T follicular helper cell (primary cell): Measurements from ENCODE around the gene SDCBP2.

ENCODE experiments used
- DNase-seq: peaks from one replicate; pipeline ENCODE4 v3.0.0-alpha.2; 2020; ENCODE audit warnings: low read depth

The SDCBP2 gene

GRCh38 chr20:1313236-1313964, 15.5 kb downstream of the SDCBP2 start:
- peak; percentile 51 for DNase-seq

- no peak for DNase-seq
These were observed 16.1 kb downstream of the SDCBP2 start for GRCh38 chr20:1312904-1313235.

GRCh38 chr20:1312308-1312707, 16.6 kb downstream of the SDCBP2 start:
- DNase-seq: no peak

GRCh38 chr20:1310506-1311190, 18.3 kb downstream of the SDCBP2 start:
- DNase-seq: no peak

GRCh38 chr20:1310071-1310470, 18.9 kb downstream of the SDCBP2 start:
- DNase-seq: no peak

- no peak for DNase-seq
These were observed 19.5 kb downstream of the SDCBP2 start for GRCh38 chr20:1309439-1309847.

- DNase-seq: no peak
These were observed 20.2 kb downstream of the SDCBP2 start for GRCh38 chr20:1308702-1309095.

- no peak for DNase-seq
These were observed 20.8 kb downstream of the SDCBP2 start for GRCh38 chr20:1308067-1308701.

GRCh38 chr20:1307571-1307971, 21.4 kb downstream of the SDCBP2 start:
- DNase-seq: no peak

- DNase-seq: no peak
These were observed 21.8 kb downstream of the SDCBP2 start for GRCh38 chr20:1307171-1307570.

- no peak for DNase-seq
These were observed 22.4 kb downstream of the SDCBP2 start for GRCh38 chr20:1306316-1307135.

GRCh38 chr20:1305712-1306111, 23.2 kb downstream of the SDCBP2 start:
- DNase-seq: no peak

GRCh38 chr20:1304710-1305515, 24.0 kb downstream of the SDCBP2 start:
- no peak for DNase-seq

- no peak for DNase-seq
These were observed 26.0 kb downstream of the SDCBP2 start for GRCh38 chr20:1302685-1303541.

GRCh38 chr20:1301031-1301529, 27.9 kb downstream of the SDCBP2 start:
- no peak for DNase-seq

GRCh38 chr20:1300083-1300840, 28.7 kb downstream of the SDCBP2 start:
- no peak for DNase-seq

- DNase-seq: no peak
These were observed 29.4 kb downstream of the SDCBP2 start for GRCh38 chr20:1299522-1299921.

- no peak for DNase-seq
These were observed 29.9 kb downstream of the SDCBP2 start for GRCh38 chr20:1298888-1299511.

- no peak for DNase-seq
These were observed 30.8 kb downstream of the SDCBP2 start for GRCh38 chr20:1298166-1298565.
